HCT116 (cell line): Measurements from ENCODE around the gene PYROXD2. TPM values are rescaled to one million over a fixed set of nuclear protein-coding genes. Genes with fewer than 3 reads are reported as not detected.

Experiments
- ATAC-seq: fragments of 200-7000 bp; cut with Tn5 transposase; 2 replicates; pipeline ENCODE4 v1.9.1; 2020; ENCODE audit warnings: mild to moderate bottlenecking, moderate library complexity
- BruUV-seq: library from RNA; stranded (reverse); fragments of 400-500 nt; replicated peaks from 2 replicates; lab custom pipeline; 2021; lab: Mats Ljungman, UMichigan
- CTCF ChIA-PET: fragments of 300-600 bp; sonication (Branson Sonifier 250); formaldehyde crosslinking; loops from one replicate; lab custom pipeline; 2021; ENCODE audit warnings: antibody characterized with exemption; lab: Charles Lee
- POLR2A ChIA-PET: fragments of 300-600, 350-600 bp; sonication (Branson Sonifier 250); formaldehyde crosslinking; loops from one replicate; lab custom pipeline; 2021; ENCODE audit warnings: antibody characterized with exemption; lab: Charles Lee
- RAD21 ChIA-PET, 2 experiments: fragments of 300-600 bp; sonication (Branson Sonifier 250); formaldehyde crosslinking; loops; one replicate each; lab custom pipeline; 2023; ENCODE audit warnings: low total read pairs in 2 of 2; ENCODE audit not compliant: uncharacterized antibody in 2 of 2, unreplicated experiment in 2 of 2, low non-redundant PET in 1 of 2; lab: Charles Lee
- DNase-seq: peaks from one replicate; pipeline ENCODE4 v3.0.0-alpha.2; 2010; ENCODE audit warnings: low read depth, low spot score
- H2AFZ ChIP-seq: fragments of 200-600 bp; shearing (Covaris generic), sonication (generic); 2 replicates; pipeline ENCODE4 v1.6.1; 2017; ENCODE audit warnings: low read depth, mixed run types, mixed read lengths, antibody characterized with exemption, low read length; ENCODE audit not compliant: poor library complexity, severe bottlenecking
- H3K27ac ChIP-seq: 2 replicates; pipeline ENCODE4 v1.5.1; 2012; ENCODE audit warnings: low read depth, low read length
- H3K27me3 ChIP-seq: fragments of 200-600 bp; sonication (generic); 2 replicates; pipeline ENCODE4 v1.6.1; 2016; ENCODE audit warnings: mixed run types, low read length, mixed read lengths; ENCODE audit not compliant: insufficient read depth
- H3K36me3 ChIP-seq, 2 experiments: fragments of 200-500 bp in 1 of 2; fragments of 200-600 bp in 1 of 2; sonication (Bioruptor generic) in 1 of 2; sonication (generic) in 1 of 2; 2 replicates each; pipeline versions ENCODE4 v1.5.1 to v1.6.1; 2014 to 2016; ENCODE audit warnings: low read length in 2 of 2, inconsistent platforms in 1 of 2, mixed read lengths in 1 of 2, mixed run types in 1 of 2; ENCODE audit not compliant: insufficient read depth in 2 of 2, control insufficient read depth in 1 of 2
- H3K4me1 ChIP-seq, 2 experiments: fragments of 200-600 bp in 1 of 2; sonication (generic) in 1 of 2; 2 replicates each; pipeline versions ENCODE4 v1.5.1 to v1.6.1; 2012 to 2017; ENCODE audit warnings: low read length in 2 of 2, inconsistent platforms in 1 of 2, mild to moderate bottlenecking in 1 of 2, mixed read lengths in 1 of 2, mixed run types in 1 of 2, moderate library complexity in 1 of 2; ENCODE audit not compliant: insufficient read depth in 2 of 2, control insufficient read depth in 1 of 2
- H3K4me2 ChIP-seq: fragments of 200-600 bp; sonication (generic); 2 replicates; pipeline ENCODE4 v1.6.1; 2017; ENCODE audit warnings: mixed run types, low read length, mixed read lengths
- H3K4me3 ChIP-seq, 2 experiments: fragments of 200-600 bp in 1 of 2; sonication (generic) in 1 of 2; replicated peaks in 1 of 2; 2 replicates each; pipeline ENCODE4 v1.5.1; 2011 to 2016; ENCODE audit warnings: low read length in 2 of 2, control low read depth in 1 of 2, low read depth in 1 of 2, mild to moderate bottlenecking in 1 of 2, mixed read lengths in 1 of 2, mixed run types in 1 of 2
- H3K79me2 ChIP-seq: fragments of 200-600 bp; sonication (generic); 2 replicates; pipeline ENCODE4 v1.6.1; 2017; ENCODE audit warnings: mild to moderate bottlenecking, mixed run types, low read length, moderate library complexity, mixed read lengths; ENCODE audit not compliant: insufficient read depth
- H3K9ac ChIP-seq: fragments of 200-600 bp; sonication (generic); 2 replicates; pipeline ENCODE4 v1.6.1; 2016; ENCODE audit warnings: low read length, mixed read lengths
- H3K9me2 ChIP-seq: fragments of 200-600 bp; sonication (generic), shearing (Covaris generic); 2 replicates; pipeline ENCODE4 v1.6.1; 2017; ENCODE audit warnings: mixed run types, mild to moderate bottlenecking, moderate library complexity; ENCODE audit not compliant: insufficient read depth
- H3K9me3 ChIP-seq, 2 experiments: fragments of 200-500 bp in 1 of 2; fragments of 200-600 bp in 1 of 2; sonication (Bioruptor generic) in 1 of 2; sonication (generic) in 1 of 2; 2 replicates each; pipeline ENCODE4 v1.6.1; 2014 to 2017; ENCODE audit warnings: low read length in 2 of 2, mixed read lengths in 2 of 2, inconsistent platforms in 1 of 2, low read depth in 1 of 2, mild to moderate bottlenecking in 1 of 2, mixed run types in 1 of 2, moderate library complexity in 1 of 2; ENCODE audit not compliant: control insufficient read depth in 1 of 2, insufficient read depth in 1 of 2
- H4K20me1 ChIP-seq: fragments of 200-600 bp; sonication (generic), shearing (Covaris generic); 2 replicates; pipeline ENCODE4 v1.6.1; 2017; ENCODE audit warnings: mixed run types, mild to moderate bottlenecking, moderate library complexity; ENCODE audit not compliant: insufficient read depth
- ATF3 ChIP-seq: IDR thresholded peaks from 2 replicates; pipeline ENCODE4 v1.6.1; 2012
- CBX3 ChIP-seq: IDR thresholded peaks from 2 replicates; pipeline ENCODE4 v1.6.1; 2012; ENCODE audit warnings: low read depth
- CEBPB ChIP-seq: IDR thresholded peaks from 2 replicates; pipeline ENCODE4 v1.6.1; 2012; ENCODE audit warnings: low read depth
- CTCF ChIP-seq, 3 experiments: fragments of 200-600 bp in 1 of 3; sonication (generic) in 1 of 3; IDR thresholded peaks in 2 of 3; conservative IDR thresholded peaks in 1 of 3; 2 replicates each; pipeline ENCODE4 v1.5.1; 2012 to 2017; ENCODE audit warnings: low read depth in 2 of 3, low read length in 2 of 3, antibody characterized with exemption in 1 of 3, borderline replicate concordance in 1 of 3, control low read depth in 1 of 3, mild to moderate bottlenecking in 1 of 3, mixed read lengths in 1 of 3, mixed run types in 1 of 3, moderate library complexity in 1 of 3; ENCODE audit not compliant: insufficient read depth in 1 of 3
- EGR1 ChIP-seq: IDR thresholded peaks from 2 replicates; pipeline ENCODE4 v1.6.1; 2012; ENCODE audit warnings: low read depth
- POLR2AphosphoS5 ChIP-seq: IDR thresholded peaks from 2 replicates; pipeline ENCODE4 v1.6.1; 2011; ENCODE audit warnings: mild to moderate bottlenecking, low read depth, low read length, moderate library complexity
- RAD21 ChIP-seq: IDR thresholded peaks from 2 replicates; pipeline ENCODE4 v1.6.1; 2012; ENCODE audit warnings: low read depth, mild to moderate bottlenecking
- REST ChIP-seq: IDR thresholded peaks from 2 replicates; pipeline ENCODE4 v1.6.1; 2012; ENCODE audit warnings: low read depth
- SP1 ChIP-seq: IDR thresholded peaks from 2 replicates; pipeline ENCODE4 v1.6.1; 2012; ENCODE audit warnings: low read depth
- TCF7L2 ChIP-seq: IDR thresholded peaks from 2 replicates; pipeline ENCODE4 v1.7.0; 2011; ENCODE audit warnings: borderline replicate concordance, inconsistent platforms; ENCODE audit not compliant: insufficient read depth, insufficient read length; ENCODE audit errors: extremely low read depth
- YY1 ChIP-seq: IDR thresholded peaks from 2 replicates; pipeline ENCODE4 v1.6.1; 2011; ENCODE audit warnings: low read length, low read depth, moderate library complexity, mild to moderate bottlenecking; ENCODE audit not compliant: insufficient replicate concordance; ENCODE audit errors: extremely low read depth
- ZBTB33 ChIP-seq: IDR thresholded peaks from 2 replicates; pipeline ENCODE4 v1.6.1; 2011; ENCODE audit warnings: mild to moderate bottlenecking, low read length, moderate library complexity; ENCODE audit not compliant: insufficient replicate concordance; ENCODE audit errors: extremely low read depth
- ZFX ChIP-seq: fragments of 450-650 bp; IDR thresholded peaks from 2 replicates; pipeline ENCODE4 v1.6.1; 2017
- ZNF274 ChIP-seq: fragments of 200-500 bp; sonication (Bioruptor generic); IDR thresholded peaks from 2 replicates; pipeline ENCODE4 v1.6.1; 2014; ENCODE audit warnings: mild to moderate bottlenecking, low read depth, low read length, inconsistent platforms
- intact Hi-C: fragments of 100-400 bp; cut with micrococcal nuclease; formaldehyde crosslinking; loops from 2 replicates; pipeline ENCODE4 v1.10.0; 2022
- total RNA-seq: library from RNA; stranded (reverse); gene quantifications from one replicate; pipeline ENCODE4 v1.2.1, GENCODE V29; 2021; ENCODE audit not compliant: unreplicated experiment

PYROXD2 gene
- total RNA-seq, 1 experiment from 2014 or later = 14.2 TPM

- Histone ChIP-seq H2AFZ (no peak overlapping the region), H3K4me3 (no peak overlapping the region), H3K36me3 (no peaks in the 10 kb centered on the region), H3K79me2 (no peaks in the 10 kb centered on the region), H3K27me3 (no peaks in the 10 kb centered on the region), H3K4me1 (peaks cover 0 to 3% of the 10 kb centered on the region in 2 experiments; a peak in 1 of 4 replicates), H4K20me1 (no peaks in the 10 kb centered on the region), H3K9ac (no peak overlapping the region), H3K27ac (no peak overlapping the region), H3K4me2 (no peak overlapping the region), H3K9me2 (no peaks in the 10 kb centered on the region), H3K9me3 (no peaks in the 10 kb centered on the region)
- DNase-seq (no peak), ATAC-seq (0 out of 2 replicates have a peak, but pooled peaks have one; percentile 7)
- BruUV-seq = no TSS peak
- ChIA-PET POLR2A (no interaction called here), RAD21 (no interaction called here), CTCF (no interaction called here)
- intact Hi-C loops = no loop called here
- TF ChIP-seq ZNF274 (no peak), CBX3 (no peak), SP1 (no peak), TCF7L2 (no peak), ZBTB33 (no peak), YY1 (no peak), ZFX (no peak), CTCF (IDR thresholded peaks at IDR 0.05 in 2 of 3, conservative IDR thresholded peaks at IDR 0.05 in 1 of 3; ENCODE audit: borderline replicate concordance in 1 of 3, insufficient read depth in 1 of 3, low read depth in 2 of 3, low read length in 2 of 3) (no peak), ATF3 (no peak), RAD21 (no peak), REST (no peak), POLR2AphosphoS5 (no peak), CEBPB (no peak), EGR1 (no peak)
Observed at GRCh38 chr10:98407744-98408241, 7.2 kb downstream of the PYROXD2 start.
